Peyer's patch (tissue), 4 donors: ENCODE measurements around the gene B3GNT3. TPM values are rescaled to one million over a fixed set of nuclear protein-coding genes. Genes with fewer than 3 reads are reported as not detected.

Source experiments
- DNase-seq, 3 donors: peaks; one replicate each; pipeline ENCODE4 v3.0.0-alpha.2; 2017 to 2019
- H3K27ac ChIP-seq, 4 donors: fragments of 200-600 bp; sonication (generic); one replicate each; pipeline ENCODE4 v1.5.1; 2016 to 2019
- H3K27me3 ChIP-seq, 2 donors: fragments of 200-600 bp; sonication (generic); one replicate each; pipeline ENCODE4 v1.5.1; 2019
- H3K36me3 ChIP-seq, 3 donors: fragments of 200-600 bp; sonication (generic); one replicate each; pipeline ENCODE4 v1.5.1; 2016 to 2019
- H3K4me1 ChIP-seq, 4 donors: fragments of 200-600 bp; sonication (generic); one replicate each; pipeline ENCODE4 v1.5.1; 2016 to 2019
- H3K4me3 ChIP-seq, 4 donors: fragments of 200-600 bp; sonication (generic); 1 replicate in 3 of 4; 2 replicates in 1 of 4; pipeline ENCODE4 v1.5.1; 2016 to 2019; ENCODE audit warnings: mild to moderate bottlenecking in 1 of 4
- H3K9me3 ChIP-seq, 4 donors: fragments of 200-600 bp; sonication (generic); one replicate each; pipeline ENCODE4 v1.5.1; 2016 to 2019; ENCODE audit warnings: mild to moderate bottlenecking in 1 of 4
- POLR2A ChIP-seq, 2 donors: fragments of 450-650 bp; IDR thresholded peaks; one replicate each; pipeline ENCODE4 v1.5.1; 2017; ENCODE audit warnings: antibody characterized with exemption in 2 of 2, mild to moderate bottlenecking in 2 of 2, moderate library complexity in 2 of 2
- total RNA-seq, 4 donors: library from RNA; depleted of rRNA; stranded (reverse); fragments of >200 nt; gene quantifications; one replicate each; pipeline ENCODE4 v1.1.0, GENCODE V29; 2016
- TF ChIP-seq, protein P1 (sequence below), 6 experiments: fragments of 450-650 bp in 4 of 6; fragments of 200-600 bp in 2 of 6; sonication (generic) in 1 of 6; IDR thresholded peaks; one replicate each; pipeline ENCODE4 v1.5.1; 2017 to 2019; ENCODE audit warnings: antibody characterized with exemption in 6 of 6, mild to moderate bottlenecking in 3 of 6, moderate library complexity in 1 of 6

B3GNT3 gene
- total RNA-seq, 4 donors from 2014 or later = 13.2 to 154 (median 127) TPM

DNA sequence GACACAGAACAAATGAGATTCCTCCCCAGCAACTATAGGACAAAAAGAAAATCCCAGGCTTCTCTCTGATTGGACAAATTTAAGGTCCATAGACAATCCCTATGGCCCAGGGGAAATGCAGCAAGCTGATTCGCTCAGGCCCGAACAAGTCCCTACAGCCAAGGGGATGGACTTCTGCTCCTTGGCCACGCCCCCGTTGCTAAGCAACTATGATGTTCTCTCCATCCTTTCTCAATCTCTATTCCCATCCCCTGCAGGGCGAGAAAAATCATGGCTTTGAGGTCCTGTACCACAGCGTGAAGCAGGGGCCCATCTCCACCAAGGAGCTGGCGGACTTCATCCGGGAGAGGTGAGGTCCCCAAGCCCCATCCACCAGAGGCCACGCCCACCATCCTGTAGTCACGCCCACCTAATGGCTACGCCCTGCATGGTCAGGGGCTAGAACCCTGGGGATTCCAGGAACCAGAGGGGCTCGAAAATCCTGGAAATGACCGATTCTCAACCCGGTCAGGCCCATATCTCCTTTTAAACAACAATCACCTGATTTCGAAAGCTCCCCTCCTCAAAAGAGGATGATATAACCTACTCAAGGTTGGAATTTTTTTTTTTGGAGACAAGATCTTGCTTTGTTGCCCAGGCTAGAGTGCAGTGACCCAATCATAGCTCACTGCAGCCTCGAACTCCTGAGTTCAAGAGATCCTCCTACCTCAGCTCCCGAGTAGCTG, 32.3 kb upstream of the B3GNT3 start:
- Histone ChIP-seq H3K27ac (no peak overlapping the region), H3K4me3 (no peak overlapping the region), H3K4me1 (peaks cover 0 to 15% (median 2%) of the 10 kb centered on the region in 4 donors), H3K27me3 (no peaks in the 10 kb centered on the region), H3K9me3 (no peaks in the 10 kb centered on the region), H3K36me3 (no peaks in the 10 kb centered on the region)
- DNase-seq = peak in 1 of 3 donors; percentile 68
- TF ChIP-seq, protein P1, sequence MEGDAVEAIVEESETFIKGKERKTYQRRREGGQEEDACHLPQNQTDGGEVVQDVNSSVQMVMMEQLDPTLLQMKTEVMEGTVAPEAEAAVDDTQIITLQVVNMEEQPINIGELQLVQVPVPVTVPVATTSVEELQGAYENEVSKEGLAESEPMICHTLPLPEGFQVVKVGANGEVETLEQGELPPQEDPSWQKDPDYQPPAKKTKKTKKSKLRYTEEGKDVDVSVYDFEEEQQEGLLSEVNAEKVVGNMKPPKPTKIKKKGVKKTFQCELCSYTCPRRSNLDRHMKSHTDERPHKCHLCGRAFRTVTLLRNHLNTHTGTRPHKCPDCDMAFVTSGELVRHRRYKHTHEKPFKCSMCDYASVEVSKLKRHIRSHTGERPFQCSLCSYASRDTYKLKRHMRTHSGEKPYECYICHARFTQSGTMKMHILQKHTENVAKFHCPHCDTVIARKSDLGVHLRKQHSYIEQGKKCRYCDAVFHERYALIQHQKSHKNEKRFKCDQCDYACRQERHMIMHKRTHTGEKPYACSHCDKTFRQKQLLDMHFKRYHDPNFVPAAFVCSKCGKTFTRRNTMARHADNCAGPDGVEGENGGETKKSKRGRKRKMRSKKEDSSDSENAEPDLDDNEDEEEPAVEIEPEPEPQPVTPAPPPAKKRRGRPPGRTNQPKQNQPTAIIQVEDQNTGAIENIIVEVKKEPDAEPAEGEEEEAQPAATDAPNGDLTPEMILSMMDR (IDR thresholded peaks at IDR 0.05) = no peak
- no peak for TF ChIP-seq POLR2A (IDR thresholded peaks at IDR 0.05)

DNA sequence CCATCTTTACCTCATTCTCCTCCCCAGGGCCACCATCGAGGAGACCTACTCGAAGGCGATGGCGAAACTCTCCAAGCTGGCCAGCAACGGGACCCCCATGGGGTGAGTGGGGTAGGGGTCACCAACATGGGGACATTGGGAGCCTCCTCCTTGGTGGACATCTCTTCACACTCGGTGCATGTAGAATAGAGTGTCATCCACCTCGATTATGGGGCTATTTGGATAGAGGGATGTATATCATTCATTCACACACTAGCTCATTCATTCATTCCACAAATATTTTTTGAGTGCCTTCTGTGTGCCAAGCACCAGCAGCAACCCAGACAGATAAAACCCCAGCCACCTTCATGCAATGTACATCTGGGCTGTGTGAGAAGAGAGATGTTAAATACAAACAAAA, 30.6 kb upstream of the B3GNT3 start:
- peaks cover 0 to 15% (median 2%) of the 10 kb centered on the region in 4 donors for H3K4me1 ChIP-seq
- no peaks in the 10 kb centered on the region for H3K9me3 ChIP-seq
- peak overlapping the region in 1 of 4 donors; percentile 81 for H3K27ac ChIP-seq
- no peak for DNase-seq
- H3K27me3 ChIP-seq = no peaks in the 10 kb centered on the region
- no peak overlapping the region for H3K4me3 ChIP-seq
- TF ChIP-seq POLR2A (IDR thresholded peaks at IDR 0.05) = no peak
- TF ChIP-seq, protein P1 (IDR thresholded peaks at IDR 0.05) = no peak
- H3K36me3 ChIP-seq = no peaks in the 10 kb centered on the region

DNA sequence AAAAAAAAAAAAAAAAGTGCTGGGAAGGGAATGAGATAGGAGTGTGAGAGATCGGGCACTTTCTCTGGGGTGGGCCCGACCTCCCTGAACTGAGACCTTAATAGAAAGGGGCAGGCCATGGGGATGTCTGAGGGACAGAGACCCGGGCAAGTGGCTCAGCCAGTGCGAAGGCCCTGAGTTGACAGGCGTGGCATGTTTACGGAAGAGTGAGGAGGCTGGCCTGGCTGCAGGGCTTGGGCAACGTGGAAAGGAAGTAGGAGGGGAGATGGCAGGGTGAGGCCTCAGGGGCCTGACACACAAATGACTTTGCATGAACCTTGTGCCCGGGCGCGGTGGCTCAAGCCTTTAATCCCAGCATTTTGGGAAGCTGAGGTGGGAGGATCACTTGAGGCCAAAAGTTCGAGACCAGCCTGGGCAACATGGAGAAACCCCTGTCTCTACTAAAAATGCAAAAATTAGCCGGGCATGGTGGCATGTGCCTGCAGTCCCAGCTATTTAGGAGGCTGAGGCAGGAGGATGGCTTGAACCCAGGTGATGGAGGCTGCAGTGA, 29.8 kb upstream of the B3GNT3 start:
- Histone ChIP-seq H3K27me3 (no peaks in the 10 kb centered on the region), H3K36me3 (no peaks in the 10 kb centered on the region), H3K4me3 (no peak overlapping the region), H3K4me1 (peaks cover 0 to 15% (median 2%) of the 10 kb centered on the region in 4 donors), H3K9me3 (no peaks in the 10 kb centered on the region), H3K27ac (peak overlapping the region; percentile 32 to 87 (median 62))
- TF ChIP-seq, protein P1 (IDR thresholded peaks at IDR 0.05) = no peak
- no peak for TF ChIP-seq POLR2A (IDR thresholded peaks at IDR 0.05)
- peak; percentile 44 to 89 (median 82) for DNase-seq

DNA sequence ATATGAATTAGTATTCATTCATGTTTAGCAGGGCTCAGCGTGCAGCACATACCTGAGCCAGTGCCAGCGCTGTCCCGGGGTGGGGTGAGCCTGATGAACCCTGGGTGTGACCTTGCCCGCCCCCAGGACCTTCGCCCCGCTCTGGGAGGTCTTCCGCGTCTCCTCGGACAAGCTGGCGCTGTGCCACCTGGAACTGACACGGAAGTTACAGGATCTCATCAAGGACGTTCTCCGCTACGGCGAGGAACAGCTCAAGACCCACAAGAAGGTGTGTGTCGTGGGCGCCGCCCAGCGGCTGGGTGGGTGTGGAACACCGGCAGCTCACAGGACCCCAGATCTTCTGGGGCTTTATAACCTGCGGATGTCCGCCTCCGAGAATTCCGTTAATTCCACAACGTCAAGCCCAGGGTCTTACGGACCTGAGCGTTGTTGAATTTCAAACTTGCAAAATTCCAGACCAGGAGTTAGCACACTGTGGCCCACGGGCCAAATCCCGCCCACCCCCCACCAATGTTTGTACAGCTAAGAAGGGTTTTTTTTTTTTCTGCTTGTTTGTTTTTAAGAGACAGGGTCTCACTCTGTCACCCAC, 28.3 kb upstream of the B3GNT3 start:
- TF ChIP-seq POLR2A (IDR thresholded peaks at IDR 0.05) = no peak
- TF ChIP-seq, protein P1 (IDR thresholded peaks at IDR 0.05) = peak; percentile 49 to 96 (median 80)
- Histone ChIP-seq H3K27ac (peak overlapping the region in 3 of 4 donors; percentile 45 to 81 (median 78)), H3K9me3 (no peaks in the 10 kb centered on the region), H3K4me3 (peak overlapping the region in 1 of 4 donors; percentile 2), H3K4me1 (peaks cover 0 to 15% (median 2%) of the 10 kb centered on the region in 4 donors), H3K27me3 (no peaks in the 10 kb centered on the region), H3K36me3 (no peaks in the 10 kb centered on the region)
- peak; percentile 75 to 99 (median 95) for DNase-seq

DNA sequence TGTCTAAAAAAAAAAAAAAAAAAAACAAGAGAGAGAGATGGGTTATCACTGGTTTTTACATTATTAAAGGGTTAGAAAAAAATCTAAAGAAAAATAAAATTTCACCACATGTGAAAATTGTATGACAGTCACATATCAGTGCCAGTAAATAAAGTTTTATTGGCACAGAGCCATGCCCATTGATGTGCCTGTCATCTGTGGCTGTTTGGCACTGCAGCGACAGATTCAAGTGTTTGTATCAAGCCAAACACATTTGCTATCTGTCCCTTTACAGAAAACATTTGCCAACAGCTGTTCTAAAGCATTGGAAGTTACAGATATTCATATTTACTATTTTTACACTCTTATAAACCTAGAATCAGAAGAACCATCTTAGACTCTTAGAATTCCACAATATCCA, 27.4 kb upstream of the B3GNT3 start:
- no peaks in the 10 kb centered on the region for H3K9me3 ChIP-seq
- no peak overlapping the region for H3K27ac ChIP-seq
- H3K36me3 ChIP-seq = no peaks in the 10 kb centered on the region
- no peak for DNase-seq
- H3K27me3 ChIP-seq = no peaks in the 10 kb centered on the region
- H3K4me1 ChIP-seq = peaks cover 0 to 15% (median 2%) of the 10 kb centered on the region in 4 donors
- H3K4me3 ChIP-seq = no peak overlapping the region
- TF ChIP-seq, protein P1 (IDR thresholded peaks at IDR 0.05) = no peak
- no peak for TF ChIP-seq POLR2A (IDR thresholded peaks at IDR 0.05)
